Keratinocyte (primary cell): ENCODE measurements around the gene HIPK4. TPM values are rescaled to one million over a fixed set of nuclear protein-coding genes. Genes with fewer than 3 reads are reported as not detected.

ENCODE experiments used
- DNase-seq: peaks from one replicate; pipeline ENCODE4 v3.0.0-alpha.2; 2011; ENCODE audit warnings: low read depth, missing footprints, low spot score
- FAIRE-seq: peaks from 2 replicates; lab custom pipeline; 2011; peaks lifted over from hg19 to GRCh38; lab: Jason Lieb, UNC
- H2AFZ ChIP-seq: 2 replicates; pipeline ENCODE4 v1.6.0; 2012; ENCODE audit warnings: low read length, control low read depth, inconsistent platforms; ENCODE audit not compliant: control insufficient read depth
- H3K27ac ChIP-seq: 2 replicates; pipeline ENCODE4 v1.5.1; 2011; ENCODE audit warnings: low read length; ENCODE audit not compliant: control insufficient read depth, insufficient read depth
- H3K27me3 ChIP-seq: 3 replicates; pipeline ENCODE4 v1.6.0; 2011; ENCODE audit warnings: low read length; ENCODE audit not compliant: control insufficient read depth, insufficient read depth; ENCODE audit errors: extremely low read depth
- H3K36me3 ChIP-seq, 2 experiments: 2 replicates in 1 of 2; 3 replicates in 1 of 2; pipeline ENCODE4 v1.5.1; 2011; ENCODE audit warnings: low read length in 2 of 2, mild to moderate bottlenecking in 1 of 2; ENCODE audit not compliant: control insufficient read depth in 2 of 2, insufficient read depth in 2 of 2; ENCODE audit errors: extremely low read depth in 1 of 2
- H3K4me1 ChIP-seq: 3 replicates; pipeline ENCODE4 v1.5.1; 2011; ENCODE audit warnings: low read length; ENCODE audit not compliant: control insufficient read depth, insufficient read depth; ENCODE audit errors: extremely low read depth
- H3K4me2 ChIP-seq: 3 replicates; pipeline ENCODE4 v1.6.0; 2011; ENCODE audit warnings: low read depth, low read length; ENCODE audit not compliant: control insufficient read depth, insufficient read depth; ENCODE audit errors: extremely low read depth
- H3K4me3 ChIP-seq, 3 experiments: fragments of 200-600 bp in 1 of 3; sonication (generic) in 1 of 3; 2 replicates in 2 of 3; 3 replicates in 1 of 3; pipeline ENCODE4 v1.5.1; 2011 to 2016; ENCODE audit warnings: low read length in 3 of 3, mild to moderate bottlenecking in 3 of 3, control low read depth in 2 of 3, inconsistent platforms in 1 of 3, low read depth in 1 of 3, mixed read lengths in 1 of 3, mixed run types in 1 of 3, moderate library complexity in 1 of 3; ENCODE audit not compliant: control insufficient read depth in 2 of 3, insufficient read depth in 2 of 3; ENCODE audit errors: extremely low read depth in 1 of 3
- H3K79me2 ChIP-seq: 2 replicates; pipeline ENCODE4 v1.6.0; 2012; ENCODE audit warnings: low read length; ENCODE audit not compliant: control insufficient read depth, insufficient read depth
- H3K9ac ChIP-seq: 3 replicates; pipeline ENCODE4 v1.6.0; 2011; ENCODE audit warnings: low read length; ENCODE audit not compliant: control insufficient read depth, insufficient read depth; ENCODE audit errors: extremely low read depth
- H3K9me1 ChIP-seq: 3 replicates; pipeline ENCODE4 v1.6.0; 2011; ENCODE audit warnings: low read length; ENCODE audit not compliant: control insufficient read depth, insufficient read depth; ENCODE audit errors: extremely low read depth
- H3K9me3 ChIP-seq: 2 replicates; pipeline ENCODE4 v1.5.1; 2012; ENCODE audit warnings: low read depth, low read length; ENCODE audit not compliant: control insufficient read depth
- H4K20me1 ChIP-seq: 3 replicates; pipeline ENCODE4 v1.6.0; 2011; ENCODE audit warnings: low read length; ENCODE audit not compliant: control insufficient read depth, insufficient read depth; ENCODE audit errors: extremely low read depth
- CTCF ChIP-seq, 3 experiments: IDR thresholded peaks in 1 of 3; conservative IDR thresholded peaks in 1 of 3; optimal IDR thresholded peaks in 1 of 3; 2 replicates in 2 of 3; 3 replicates in 1 of 3; pipeline versions ENCODE3 to v1.5.1; 2011; ENCODE audit warnings: low read length in 3 of 3, mild to moderate bottlenecking in 3 of 3, moderate library complexity in 2 of 3, control low read depth in 1 of 3, inconsistent platforms in 1 of 3; ENCODE audit not compliant: insufficient read depth in 2 of 3; ENCODE audit errors: extremely low read depth in 1 of 3
- EZH2 ChIP-seq: IDR thresholded peaks from one replicate; pipeline ENCODE4 v1.6.1; 2012; ENCODE audit warnings: inconsistent platforms, mild to moderate bottlenecking, low read length, moderate library complexity
- dilution Hi-C: fragments of 300-500 bp; cut with MboI; formaldehyde crosslinking; loops from one replicate; pipeline ENCODE4 v1.7.0; 2020; ENCODE audit warnings: low sequenced_read_pairs; ENCODE audit not compliant: extremely low pct_ligation_motif_present
- polyA plus RNA-seq, 5 experiments: library from polyadenylated mRNA; depleted of rRNA in 3 of 5; stranded (reverse) in 3 of 5; stranded (forward) in 1 of 5; unstranded in 1 of 5; fragments of >200 nt; gene quantifications; 1 replicate in 1 of 5; 2 replicates in 3 of 5; 3 replicates in 1 of 5; pipeline versions ENCODE4 v1.2.1 to v1.2.3, GENCODE V29; 2011 to 2012; ENCODE audit warnings: missing spikeins in 2 of 5, low read depth in 1 of 5, low replicate concordance in 1 of 5

The HIPK4 gene
- polyA plus RNA-seq, 1 donor (not counting 4 experiments of a cell fraction or from before 2014, with no cell fraction given), result 0.03 TPM

GRCh38 chr19:40377876-40378385, 12.1 kb downstream of the HIPK4 start:
- no peaks in the 10 kb centered on the region for H3K79me2 ChIP-seq
- no peaks in the 10 kb centered on the region for H3K9me1 ChIP-seq
- H3K27ac ChIP-seq, result no peak overlapping the region
- FAIRE-seq (no peak), DNase-seq (no peak)
- H3K36me3 ChIP-seq, result peaks cover 4 to 12% of the 10 kb centered on the region in 2 experiments
- no peak overlapping the region for H2AFZ ChIP-seq
- H3K4me2 ChIP-seq, result no peak overlapping the region
- H3K4me3 ChIP-seq, result no peak overlapping the region
- no peaks in the 10 kb centered on the region for H3K27me3 ChIP-seq
- no peaks in the 10 kb centered on the region for H3K9me3 ChIP-seq
- no peaks in the 10 kb centered on the region for H4K20me1 ChIP-seq
- H3K4me1 ChIP-seq, result no peaks in the 10 kb centered on the region
- TF ChIP-seq EZH2 (no peak), CTCF (optimal IDR thresholded peaks at IDR 0.05 in 1 of 3, IDR thresholded peaks at IDR 0.05 in 1 of 3, conservative IDR thresholded peaks at IDR 0.05 in 1 of 3; ENCODE audit: extremely low read depth in 1 of 3, insufficient read depth in 2 of 3, low read length in 3 of 3) (no peak)
- dilution Hi-C loops, result no loop called here
- H3K9ac ChIP-seq, result no peak overlapping the region

- DNase-seq, result no peak
- Histone ChIP-seq H3K36me3 (peaks cover 12 to 20% of the 10 kb centered on the region in 2 experiments), H3K9ac (no peak overlapping the region), H4K20me1 (no peaks in the 10 kb centered on the region), H3K4me3 (no peak overlapping the region), H3K9me1 (no peaks in the 10 kb centered on the region), H3K27ac (no peak overlapping the region), H3K4me1 (no peaks in the 10 kb centered on the region), H3K4me2 (no peak overlapping the region), H2AFZ (no peak overlapping the region), H3K9me3 (no peaks in the 10 kb centered on the region), H3K79me2 (no peaks in the 10 kb centered on the region), H3K27me3 (no peaks in the 10 kb centered on the region)
- dilution Hi-C loops, result no loop called here
- FAIRE-seq, result no peak
- TF ChIP-seq EZH2 (no peak), CTCF (optimal IDR thresholded peaks at IDR 0.05 in 1 of 3, IDR thresholded peaks at IDR 0.05 in 1 of 3, conservative IDR thresholded peaks at IDR 0.05 in 1 of 3; ENCODE audit: extremely low read depth in 1 of 3, insufficient read depth in 2 of 3, low read length in 3 of 3) (no peak)
Measured at GRCh38 chr19:40376286-40376862, 13.6 kb downstream of the HIPK4 start.
